GM12878 (cell line): ENCODE data around the gene TAS2R3. TPM values are rescaled to one million over a fixed set of nuclear protein-coding genes. Genes with fewer than 3 reads are reported as not detected.

Experiments
- ATAC-seq: fragments of 200-7000 bp; cut with Tn5 transposase; 3 replicates; pipeline ENCODE4 v1.9.1; 2020; ENCODE audit warnings: mild to moderate bottlenecking, moderate library complexity
- BruUV-seq: library from RNA; stranded (reverse); fragments of 400-500 nt; replicated peaks from 2 replicates; lab custom pipeline; 2021; lab: Mats Ljungman, UMichigan
- CTCF ChIA-PET: fragments of 300-600 bp; sonication (Branson Sonifier 250); formaldehyde crosslinking; extraction: SDS; loops from one replicate; lab custom pipeline; 2021; ENCODE audit warnings: inconsistent platforms; lab: Yijun Ruan, JAX
- POLR2A ChIA-PET: fragments of 350-600 bp; formaldehyde crosslinking; extraction: SDS; loops from one replicate; lab custom pipeline; 2021; ENCODE audit warnings: inconsistent platforms; lab: Charles Lee
- RAD21 ChIA-PET: fragments of 300-600 bp; sonication (Branson Sonifier 250); formaldehyde crosslinking; loops from one replicate; lab custom pipeline; 2023; ENCODE audit warnings: antibody characterized with exemption; ENCODE audit not compliant: unreplicated experiment; lab: Charles Lee
- SMC1A ChIA-PET: fragments of 300-600 bp; sonication (Branson Sonifier 250); formaldehyde crosslinking; loops from one replicate; lab custom pipeline; 2023; ENCODE audit not compliant: unreplicated experiment, uncharacterized antibody; lab: Charles Lee
- DNase-seq: peaks from one replicate; pipeline ENCODE4 v3.0.0-alpha.2; 2011; ENCODE audit warnings: low read depth, low spot score
- FAIRE-seq: peaks from 3 replicates; lab custom pipeline; 2011; peaks lifted over from hg19 to GRCh38; lab: Jason Lieb, UNC
- H2AFZ ChIP-seq: 2 replicates; pipeline ENCODE4 v1.6.0; 2011; ENCODE audit warnings: low read depth, low read length, control low read depth; ENCODE audit not compliant: control insufficient read depth
- H3K27ac ChIP-seq: 2 replicates; pipeline ENCODE4 v1.5.1; 2011; ENCODE audit warnings: control low read depth; ENCODE audit not compliant: control insufficient read depth, insufficient read depth
- H3K27me3 ChIP-seq, 2 experiments: replicated peaks in 1 of 2; 2 replicates each; pipeline versions ENCODE4 v1.6.0 to v1.6.1; 2011; ENCODE audit warnings: low read length in 1 of 2; ENCODE audit not compliant: control insufficient read depth in 2 of 2, insufficient read depth in 2 of 2
- H3K36me3 ChIP-seq, 2 experiments: 2 replicates each; pipeline ENCODE4 v1.5.1; 2011; ENCODE audit warnings: low read length in 1 of 2; ENCODE audit not compliant: control insufficient read depth in 2 of 2, insufficient read depth in 2 of 2
- H3K4me1 ChIP-seq: 2 replicates; pipeline ENCODE4 v1.6.1; 2011; ENCODE audit warnings: mild to moderate bottlenecking, low read length, moderate library complexity, mixed read lengths; ENCODE audit not compliant: control insufficient read depth, insufficient read depth
- H3K4me2 ChIP-seq: 2 replicates; pipeline ENCODE4 v1.6.0; 2011; ENCODE audit warnings: control low read depth; ENCODE audit not compliant: control insufficient read depth, insufficient read depth
- H3K4me3 ChIP-seq: fragments of 200-600 bp; sonication (generic); 2 replicates; pipeline ENCODE4 v1.5.1; 2016
- H3K79me2 ChIP-seq: 2 replicates; pipeline ENCODE4 v1.6.0; 2011; ENCODE audit warnings: low read length; ENCODE audit not compliant: control insufficient read depth, insufficient read depth
- H3K9ac ChIP-seq: 2 replicates; pipeline ENCODE4 v1.8.0; 2011; ENCODE audit warnings: low read length, control low read depth, mixed read lengths; ENCODE audit not compliant: control insufficient read depth, insufficient read depth
- H3K9me3 ChIP-seq: replicated peaks from 3 replicates; pipeline ENCODE4 v1.5.1; 2011; ENCODE audit warnings: mild to moderate bottlenecking, low read length; ENCODE audit not compliant: control insufficient read depth, insufficient read depth
- H4K20me1 ChIP-seq: 2 replicates; pipeline ENCODE4 v1.6.0; 2011; ENCODE audit not compliant: control insufficient read depth, insufficient read depth
- BACH1 ChIP-seq: fragments of 450-650 bp; IDR thresholded peaks from 2 replicates; pipeline ENCODE4 v1.6.1; 2017; ENCODE audit warnings: mild to moderate bottlenecking, borderline replicate concordance
- CBFB ChIP-seq: IDR thresholded peaks from 2 replicates; pipeline ENCODE4 v1.6.1; 2016; ENCODE audit warnings: antibody characterized with exemption, low read depth
- CBX3 ChIP-seq: fragments of 200-600 bp; sonication (generic); IDR thresholded peaks from 2 replicates; pipeline ENCODE4 v1.6.1; 2016; ENCODE audit warnings: low read depth, borderline replicate concordance
- GABPA ChIP-seq: IDR thresholded peaks from 2 replicates; pipeline ENCODE4 v1.6.1; 2014; ENCODE audit warnings: antibody characterized with exemption, low read depth, mild to moderate bottlenecking, inconsistent platforms
- PML ChIP-seq: IDR thresholded peaks from 2 replicates; pipeline ENCODE4 v1.6.1; 2012; ENCODE audit warnings: low read length, inconsistent platforms
- RFX5 ChIP-seq: IDR thresholded peaks from 2 replicates; pipeline ENCODE4 v1.6.1; 2011; ENCODE audit warnings: low read depth, low read length, improper control_type of control experiment
- TARDBP ChIP-seq: IDR thresholded peaks from 2 replicates; pipeline ENCODE4 v1.6.1; 2016; ENCODE audit warnings: borderline replicate concordance
- TCF3 ChIP-seq: IDR thresholded peaks from 2 replicates; pipeline ENCODE4 v1.6.1; 2012; ENCODE audit warnings: low read depth, mild to moderate bottlenecking, low read length, borderline replicate concordance; ENCODE audit not compliant: insufficient read depth
- ZBTB40 ChIP-seq: fragments of 450-650 bp; IDR thresholded peaks from 2 replicates; pipeline ENCODE4 v1.6.1; 2016; ENCODE audit warnings: mild to moderate bottlenecking, moderate library complexity, borderline replicate concordance
- ZNF687 ChIP-seq: fragments of 450-650 bp; IDR thresholded peaks from 2 replicates; pipeline ENCODE4 v1.6.1; 2017; ENCODE audit warnings: mild to moderate bottlenecking, moderate library complexity
- ZZZ3 ChIP-seq: IDR thresholded peaks from 2 replicates; pipeline ENCODE4 v1.6.1; 2011; ENCODE audit warnings: low read depth; ENCODE audit not compliant: control insufficient read depth, insufficient read length
- WGBS: methylation state at CpG from one replicate; pipeline ENCODE4 v1.1.6; 2016; ENCODE audit warnings: low lambda C conversion rate; ENCODE audit not compliant: insufficient replicate concordance, insufficient coverage; ENCODE audit errors: missing lambda C conversion rate; 5-methylcytosine and 5-hydroxymethylcytosine counted together
- in situ Hi-C: fragments of 300-500 bp; cut with MboI; formaldehyde crosslinking; loops from 9 replicates; pipeline ENCODE4 v1.14.3; 2018; ENCODE audit warnings: mixed read lengths
- intact Hi-C: fragments of 100-400 bp; cut with micrococcal nuclease; formaldehyde crosslinking; loops from one replicate; pipeline ENCODE4 v1.14.2; 2022; ENCODE audit not compliant: unreplicated experiment
- polyA plus RNA-seq, 11 experiments: library from polyadenylated mRNA; depleted of rRNA in 4 of 11; unstranded in 6 of 11; stranded (reverse) in 5 of 11; fragments of >200 nt; fragmentation: Nextera tagmentation in 4 of 11; fragmentation: Illumina TruSeq in 1 of 11; extraction: Ambion mirVana in 4 of 11; extraction: Trizol in 1 of 11; gene quantifications; 1 replicate in 1 of 11; 2 replicates in 10 of 11; pipeline versions ENCODE4 v1.2.1 to v1.2.3, GENCODE V29; 2011 to 2016; ENCODE audit warnings: inconsistent platforms in 2 of 11, missing spikeins in 2 of 11, low read depth in 1 of 11
- total RNA-seq, 4 experiments: library from RNA; depleted of rRNA in 3 of 4; stranded (reverse); fragments of >200 nt in 3 of 4; fragmentation: Illumina TruSeq in 1 of 4; extraction: Trizol in 1 of 4; gene quantifications; 2 replicates each; pipeline versions ENCODE4 v1.2.1 to v1.2.3, GENCODE V29; 2013 to 2021

Gene TAS2R3
- total and polyA plus RNA-seq, 10 of the 15 experiments (the other 5 are each of a cell fraction or from before 2014, with no cell fraction given), result 0.21 to 1.1 (median 0.55) TPM; not detected in 4

GRCh38 chr7:141737836-141738591 lies 25.9 kb upstream of the TAS2R3 start, which contains the start of gene SSBP1:
TSS of gene SSBP1 (plus strand) at chr7:141738358. CDS start at chr7:141739167, 809 bp downstream.
- ChIA-PET CTCF (interaction anchor here (0.8 to 5.7 kb wide), 28 partner anchors 9 to 724 kb away, joined by 3 to 121 read pairs (median 4); partner anchors contain the start of genes AGK, DENND11, MRPS33 and WEE2), SMC1A (interaction anchor here (0.7 to 3.5 kb wide), 11 partner anchors 10 to 187 kb away, joined by 3 to 35 read pairs (median 5); partner anchors contain the start of gene AGK), RAD21 (interaction anchor here (0.6 to 2.3 kb wide), 8 partner anchors 37 to 1643 kb away, joined by 3 to 33 read pairs (median 4); partner anchors contain the start of genes DENND11 and MRPS33), POLR2A (interaction anchor here (0.7 to 1.7 kb wide), 6 partner anchors 25 to 87 kb away, joined by 3 to 8 read pairs (median 4); partner anchors contain the start of gene DENND11)
- intact Hi-C loops, result loop anchor here (1.0 to 5.0 kb wide), 4 partner anchors 37 to 724 kb away; partner anchors contain the start of genes AGK and MRPS33
- Histone ChIP-seq H3K79me2 (peaks cover 38% of the 10 kb centered on the region), H3K4me2 (peak within 1 kb of the TSS; percentile 93), H3K4me1 (peaks cover 4% of the 10 kb centered on the region; the same call in 1 of the 2 replicates), H3K9me3 (no peaks in the 10 kb centered on the region), H3K27ac (peak within 1 kb of the TSS; percentile 91), H3K4me3 (peak within 1 kb of the TSS; percentile 98), H3K27me3 (no peaks in the 10 kb centered on the region), H3K9ac (peak within 1 kb of the TSS; percentile 95), H3K36me3 (peaks cover 0 to 10% of the 10 kb centered on the region in 2 experiments; a peak in 2 of 4 replicates), H4K20me1 (no peaks in the 10 kb centered on the region), H2AFZ (peak within 1 kb of the TSS; percentile 96)
- BruUV-seq, result no TSS peak
- ATAC-seq (peak; percentile 91), FAIRE-seq (peak; percentile 93), DNase-seq (peak; percentile 92)
- WGBS, result under 1% methylated on average over 46 of the region's 46 CpGs
- in situ Hi-C loops, result loop anchor here (10.0 kb wide), 1 partner anchor 723 kb away; the partner anchor contains the start of gene MRPS33
- peak; percentile 99 for TF ChIP-seq ZBTB40
- peak; percentile 76; the same call in 1 of the 2 replicates for TF ChIP-seq TARDBP
- peak; percentile 64 for TF ChIP-seq ZNF687
- no peak for TF ChIP-seq RFX5
- peak; percentile 98 for TF ChIP-seq PML
- TF ChIP-seq ZZZ3, result peak; percentile 77
- no peak for TF ChIP-seq TCF3
- no peak for TF ChIP-seq CBX3
- TF ChIP-seq GABPA, result peak; percentile 100
- 0 out of 2 replicates have a peak, but pooled peaks have one; percentile 49 for TF ChIP-seq CBFB
- TF ChIP-seq BACH1, result peak; percentile 64; the same call in 1 of the 2 replicates
